Gastroesophageal sphincter (tissue), 4 donors: ENCODE measurements around the gene SLC38A6. TPM values are rescaled to one million over a fixed set of nuclear protein-coding genes. Genes with fewer than 3 reads are reported as not detected.

Experiments used
- ATAC-seq: fragments of 150-250 bp; one replicate; pipeline ENCODE4 v1.9.1; 2016; ENCODE audit warnings: mild to moderate bottlenecking, moderate library complexity
- H3K27ac ChIP-seq, 4 donors: fragments of 200-600 bp; sonication (generic) in 3 of 4; 1 replicate in 3 of 4; 2 replicates in 1 of 4; pipeline ENCODE4 v1.5.1; 2016 to 2019
- H3K27me3 ChIP-seq: fragments of 200-600 bp; sonication (generic); one replicate; pipeline ENCODE4 v1.5.1; 2019
- H3K36me3 ChIP-seq, 2 donors: fragments of 200-600 bp; sonication (generic); one replicate each; pipeline ENCODE4 v1.5.1; 2019; ENCODE audit warnings: control low read depth in 1 of 2
- H3K4me1 ChIP-seq, 3 donors: fragments of 200-600 bp; sonication (generic); 1 replicate in 2 of 3; 2 replicates in 1 of 3; pipeline ENCODE4 v1.5.1; 2016 to 2019; ENCODE audit warnings: control low read depth in 2 of 3
- H3K4me3 ChIP-seq, 2 donors: fragments of 200-600 bp; sonication (generic); one replicate each; pipeline ENCODE4 v1.5.1; 2019; ENCODE audit warnings: mild to moderate bottlenecking in 1 of 2, moderate library complexity in 1 of 2
- H3K9me3 ChIP-seq, 3 donors: fragments of 200-600 bp; sonication (generic); one replicate each; pipeline ENCODE4 v1.5.1; 2017 to 2019; ENCODE audit warnings: control low read depth in 2 of 3
- EP300 ChIP-seq: sonication (generic); formaldehyde crosslinking; IDR thresholded peaks from one replicate; pipeline ENCODE4 v1.6.1; 2017; ENCODE audit warnings: antibody characterized with exemption, mild to moderate bottlenecking
- POLR2A ChIP-seq, 2 donors: fragments of 450-650 bp; IDR thresholded peaks; one replicate each; pipeline ENCODE4 v1.6.1; 2017; ENCODE audit warnings: antibody characterized with exemption in 2 of 2, mild to moderate bottlenecking in 2 of 2, moderate library complexity in 1 of 2
- POLR2AphosphoS5 ChIP-seq: sonication (generic); formaldehyde crosslinking; IDR thresholded peaks from one replicate; pipeline ENCODE4 v1.6.1; 2017; ENCODE audit warnings: antibody characterized with exemption
- WGBS, 2 donors: methylation state at CpG; one replicate each; pipeline ENCODE4 v1.1.5; 2018; ENCODE audit warnings: low coverage in 1 of 2; 5-methylcytosine and 5-hydroxymethylcytosine counted together
- total RNA-seq, 4 donors: library from RNA; depleted of rRNA; stranded (reverse); fragments of >200 nt; gene quantifications; one replicate each; pipeline ENCODE4 v1.1.0, GENCODE V29; 2016
- TF ChIP-seq, protein P1 (sequence below), 4 experiments: fragments of 200-600 bp in 2 of 4; fragments of 450-650 bp in 2 of 4; sonication (generic) in 1 of 4; IDR thresholded peaks; one replicate each; pipeline ENCODE4 v1.5.1; 2017 to 2019; ENCODE audit warnings: antibody characterized with exemption in 4 of 4, mild to moderate bottlenecking in 2 of 4, moderate library complexity in 2 of 4

SLC38A6 gene
- total RNA-seq, 4 donors from 2014 or later = 11.9 to 19.9 (median 16.2) TPM

DNA sequence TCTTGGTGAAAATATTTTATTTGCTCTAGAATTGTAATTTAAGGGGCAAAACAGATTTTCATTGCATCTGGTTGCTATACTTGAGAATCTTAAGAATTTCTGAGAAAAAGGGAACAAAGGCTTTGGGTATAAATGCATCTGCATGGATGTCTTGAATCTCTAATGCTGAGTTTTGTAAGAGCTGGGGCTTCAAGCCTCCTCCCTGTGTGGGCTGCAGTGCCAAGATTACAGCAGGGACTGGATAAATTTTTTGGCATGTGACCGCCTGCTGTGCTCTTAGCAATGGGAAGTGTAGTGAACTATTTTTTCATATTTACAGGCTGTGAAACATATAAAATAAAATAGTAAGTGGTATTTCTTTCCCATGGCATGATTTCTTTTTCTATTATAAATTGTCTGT lies 70.0 kb downstream of the SLC38A6 start:
- ATAC-seq = no peak
- no peak overlapping the region for H3K27ac ChIP-seq
- 56% methylated on average over 1 of the region's 1 CpG for WGBS, 2 donors
- peaks cover 0 to 13% of the 10 kb centered on the region in 2 donors for H3K36me3 ChIP-seq
- H3K4me3 ChIP-seq = no peak overlapping the region
- peaks cover 0 to 6% (median 0%) of the 10 kb centered on the region in 3 donors for H3K4me1 ChIP-seq
- H3K27me3 ChIP-seq = no peaks in the 10 kb centered on the region
- TF ChIP-seq POLR2A (IDR thresholded peaks at IDR 0.05) (no peak), EP300 (no peak), POLR2AphosphoS5 (no peak)
- TF ChIP-seq, protein P1, sequence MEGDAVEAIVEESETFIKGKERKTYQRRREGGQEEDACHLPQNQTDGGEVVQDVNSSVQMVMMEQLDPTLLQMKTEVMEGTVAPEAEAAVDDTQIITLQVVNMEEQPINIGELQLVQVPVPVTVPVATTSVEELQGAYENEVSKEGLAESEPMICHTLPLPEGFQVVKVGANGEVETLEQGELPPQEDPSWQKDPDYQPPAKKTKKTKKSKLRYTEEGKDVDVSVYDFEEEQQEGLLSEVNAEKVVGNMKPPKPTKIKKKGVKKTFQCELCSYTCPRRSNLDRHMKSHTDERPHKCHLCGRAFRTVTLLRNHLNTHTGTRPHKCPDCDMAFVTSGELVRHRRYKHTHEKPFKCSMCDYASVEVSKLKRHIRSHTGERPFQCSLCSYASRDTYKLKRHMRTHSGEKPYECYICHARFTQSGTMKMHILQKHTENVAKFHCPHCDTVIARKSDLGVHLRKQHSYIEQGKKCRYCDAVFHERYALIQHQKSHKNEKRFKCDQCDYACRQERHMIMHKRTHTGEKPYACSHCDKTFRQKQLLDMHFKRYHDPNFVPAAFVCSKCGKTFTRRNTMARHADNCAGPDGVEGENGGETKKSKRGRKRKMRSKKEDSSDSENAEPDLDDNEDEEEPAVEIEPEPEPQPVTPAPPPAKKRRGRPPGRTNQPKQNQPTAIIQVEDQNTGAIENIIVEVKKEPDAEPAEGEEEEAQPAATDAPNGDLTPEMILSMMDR (IDR thresholded peaks at IDR 0.05) = no peak
- peaks cover 0 to 10% (median 0%) of the 10 kb centered on the region in 3 donors for H3K9me3 ChIP-seq

DNA sequence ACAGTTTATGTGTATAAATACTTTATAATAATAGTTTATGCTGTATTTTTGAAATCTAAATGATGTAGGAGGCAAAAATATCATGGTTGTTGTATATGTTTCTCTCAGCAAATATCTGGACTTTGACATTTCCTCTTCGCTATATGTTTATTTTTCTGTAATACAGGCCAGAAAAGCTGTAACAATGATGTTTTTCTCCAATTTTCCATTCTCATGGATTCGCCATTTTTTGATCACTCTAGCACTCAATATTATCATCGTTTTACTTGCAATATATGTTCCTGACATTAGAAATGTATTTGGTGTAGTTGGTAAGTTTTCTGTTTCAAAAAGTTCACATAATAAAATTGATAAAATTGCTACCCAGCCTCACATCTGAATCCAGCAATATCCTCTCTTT lies 70.6 kb downstream of the SLC38A6 start:
- peaks cover 0 to 10% (median 0%) of the 10 kb centered on the region in 3 donors for H3K9me3 ChIP-seq
- H3K4me1 ChIP-seq = peaks cover 0 to 6% (median 0%) of the 10 kb centered on the region in 3 donors
- H3K27me3 ChIP-seq = no peaks in the 10 kb centered on the region
- no peak overlapping the region for H3K27ac ChIP-seq
- no peak overlapping the region for H3K4me3 ChIP-seq
- no peak for ATAC-seq
- TF ChIP-seq POLR2AphosphoS5 = no peak
- TF ChIP-seq, protein P1 (IDR thresholded peaks at IDR 0.05) = no peak
- TF ChIP-seq POLR2A (IDR thresholded peaks at IDR 0.05) = no peak
- TF ChIP-seq EP300 = no peak
- H3K36me3 ChIP-seq = peaks cover 0 to 12% of the 10 kb centered on the region in 2 donors
- WGBS, 2 donors = 69 to 81% methylated on average over 3 of the region's 3 CpGs

DNA sequence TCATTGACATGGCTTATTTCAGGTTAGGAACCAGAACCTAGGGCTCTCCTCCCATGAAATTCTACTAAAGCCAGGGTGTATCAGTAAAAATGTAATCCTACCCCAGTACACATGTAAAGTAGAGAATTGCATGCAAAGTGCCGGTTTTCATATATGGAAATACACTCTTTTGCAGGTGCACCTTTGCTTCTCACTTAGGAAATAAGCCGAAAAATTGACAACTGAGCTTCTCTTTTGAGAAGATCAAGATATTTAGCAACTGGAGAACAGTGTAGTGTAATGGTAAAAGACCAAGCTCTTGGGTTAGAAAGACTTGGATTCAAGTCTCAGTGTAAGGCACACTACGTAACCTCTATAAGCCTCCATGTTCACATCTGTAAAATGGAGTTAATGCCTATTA lies 82.4 kb downstream of the SLC38A6 start:
- no peak overlapping the region for H3K4me3 ChIP-seq
- H3K9me3 ChIP-seq = no peaks in the 10 kb centered on the region
- no peaks in the 10 kb centered on the region for H3K27me3 ChIP-seq
- TF ChIP-seq POLR2AphosphoS5 = no peak
- ATAC-seq = no peak
- H3K4me1 ChIP-seq = no peaks in the 10 kb centered on the region
- H3K27ac ChIP-seq = no peak overlapping the region
- no peaks in the 10 kb centered on the region for H3K36me3 ChIP-seq
- WGBS, 2 donors = 93 to 97% methylated on average over 2 to 3 of the region's 3 CpGs

DNA sequence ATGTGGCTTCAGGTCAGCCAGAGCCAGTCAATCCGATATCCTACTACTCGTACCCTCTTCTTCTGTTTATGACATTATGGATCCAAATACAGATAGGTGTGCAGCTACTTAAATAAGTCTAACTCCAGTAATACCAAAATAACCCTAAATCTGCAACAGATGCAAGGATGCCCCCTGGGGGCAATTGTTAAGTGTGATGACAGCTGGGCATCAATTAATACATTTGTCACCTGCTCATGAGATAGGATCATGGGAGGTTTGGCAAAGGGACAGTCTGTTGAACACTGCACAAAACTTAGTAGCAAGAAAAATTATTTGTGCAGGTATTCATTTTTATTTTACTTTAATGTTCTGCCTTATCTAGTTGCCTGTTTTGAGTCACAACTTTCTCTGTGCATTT lies 83.2 kb downstream of the SLC38A6 start:
- H3K27ac ChIP-seq = no peak overlapping the region
- H3K4me3 ChIP-seq = no peak overlapping the region
- no peaks in the 10 kb centered on the region for H3K36me3 ChIP-seq
- no peak for ATAC-seq
- TF ChIP-seq, protein P1 (IDR thresholded peaks at IDR 0.05) = no peak
- TF ChIP-seq EP300 (no peak), POLR2A (IDR thresholded peaks at IDR 0.05) (no peak), POLR2AphosphoS5 (no peak)
- WGBS, 2 donors = 93% methylated on average over 2 of the region's 2 CpGs; no CpG with 5 or more reads in 1 of the 2 donors
- H3K4me1 ChIP-seq = no peaks in the 10 kb centered on the region
- H3K9me3 ChIP-seq = no peaks in the 10 kb centered on the region
- H3K27me3 ChIP-seq = no peaks in the 10 kb centered on the region

DNA sequence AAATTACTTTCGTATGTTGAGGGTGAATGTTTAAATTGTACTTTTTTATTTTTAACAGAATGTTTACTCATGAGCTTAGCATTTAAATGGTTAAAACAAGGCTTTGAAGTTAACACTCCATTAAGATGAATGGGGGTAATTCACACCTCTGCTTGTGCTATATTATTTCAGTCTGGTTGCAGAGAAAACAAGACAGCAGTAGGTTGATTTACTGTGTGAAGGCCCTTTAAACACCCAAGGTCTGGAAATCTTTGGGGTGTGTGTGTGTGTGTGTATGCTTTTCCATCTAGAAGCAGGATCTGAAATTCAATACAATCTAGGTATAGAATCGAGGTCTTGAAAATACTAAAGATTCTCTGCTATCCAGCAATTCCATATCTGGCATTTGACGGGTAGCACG lies 83.8 kb downstream of the SLC38A6 start:
- no peaks in the 10 kb centered on the region for H3K27me3 ChIP-seq
- no peaks in the 10 kb centered on the region for H3K4me1 ChIP-seq
- no peak overlapping the region for H3K4me3 ChIP-seq
- 87 to 100% methylated on average over 4 of the region's 4 CpGs for WGBS, 2 donors
- no peaks in the 10 kb centered on the region for H3K9me3 ChIP-seq
- TF ChIP-seq, protein P1 (IDR thresholded peaks at IDR 0.05) = no peak
- TF ChIP-seq POLR2A (IDR thresholded peaks at IDR 0.05) = no peak
- TF ChIP-seq EP300 = no peak
- TF ChIP-seq POLR2AphosphoS5 = no peak
- ATAC-seq = no peak
- no peaks in the 10 kb centered on the region for H3K36me3 ChIP-seq
- no peak overlapping the region for H3K27ac ChIP-seq
